Tibial nerve (tissue), 4 donors: ENCODE data around the gene SMAD5.

Experiments
- EP300 ChIP-seq, 2 donors: sonication (generic); formaldehyde crosslinking; IDR thresholded peaks; one replicate each; pipeline ENCODE4 v1.6.1; 2017; ENCODE audit warnings: antibody characterized with exemption in 2 of 2, mild to moderate bottlenecking in 1 of 2
- POLR2A ChIP-seq, 2 donors: fragments of 450-650 bp; IDR thresholded peaks; one replicate each; pipeline ENCODE4 v1.6.1; 2017; ENCODE audit warnings: antibody characterized with exemption in 2 of 2, mild to moderate bottlenecking in 2 of 2, moderate library complexity in 2 of 2
- TF ChIP-seq, protein P1 (sequence below), 5 experiments: fragments of 200-600 bp in 3 of 5; fragments of 450-650 bp in 2 of 5; sonication (generic) in 3 of 5; IDR thresholded peaks; one replicate each; pipeline ENCODE4 v1.5.1; 2016 to 2019; ENCODE audit warnings: antibody characterized with exemption in 5 of 5, mild to moderate bottlenecking in 3 of 5, moderate library complexity in 2 of 5

DNA sequence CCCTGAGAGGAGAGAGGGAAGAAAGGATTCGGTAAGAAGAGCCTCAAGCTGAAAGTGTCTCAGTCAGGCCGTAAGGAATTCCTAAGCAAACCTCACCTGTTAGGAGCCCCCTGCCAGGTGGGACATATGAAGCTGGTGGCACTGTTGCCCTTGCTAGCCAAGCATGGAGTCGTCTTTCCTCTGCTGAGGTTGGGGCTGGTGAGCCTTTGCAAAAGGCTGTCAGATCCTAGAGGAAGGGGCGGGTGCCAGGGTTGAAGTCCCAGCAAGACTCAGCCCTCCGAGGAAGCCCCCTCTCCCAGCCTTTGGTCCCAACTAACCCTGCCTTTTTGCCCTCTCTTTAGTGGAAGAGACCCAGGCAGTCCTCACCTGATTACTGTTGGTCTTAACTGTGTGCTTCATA is 65.8 kb downstream of the SMAD5 start:
- TF ChIP-seq, protein P1, sequence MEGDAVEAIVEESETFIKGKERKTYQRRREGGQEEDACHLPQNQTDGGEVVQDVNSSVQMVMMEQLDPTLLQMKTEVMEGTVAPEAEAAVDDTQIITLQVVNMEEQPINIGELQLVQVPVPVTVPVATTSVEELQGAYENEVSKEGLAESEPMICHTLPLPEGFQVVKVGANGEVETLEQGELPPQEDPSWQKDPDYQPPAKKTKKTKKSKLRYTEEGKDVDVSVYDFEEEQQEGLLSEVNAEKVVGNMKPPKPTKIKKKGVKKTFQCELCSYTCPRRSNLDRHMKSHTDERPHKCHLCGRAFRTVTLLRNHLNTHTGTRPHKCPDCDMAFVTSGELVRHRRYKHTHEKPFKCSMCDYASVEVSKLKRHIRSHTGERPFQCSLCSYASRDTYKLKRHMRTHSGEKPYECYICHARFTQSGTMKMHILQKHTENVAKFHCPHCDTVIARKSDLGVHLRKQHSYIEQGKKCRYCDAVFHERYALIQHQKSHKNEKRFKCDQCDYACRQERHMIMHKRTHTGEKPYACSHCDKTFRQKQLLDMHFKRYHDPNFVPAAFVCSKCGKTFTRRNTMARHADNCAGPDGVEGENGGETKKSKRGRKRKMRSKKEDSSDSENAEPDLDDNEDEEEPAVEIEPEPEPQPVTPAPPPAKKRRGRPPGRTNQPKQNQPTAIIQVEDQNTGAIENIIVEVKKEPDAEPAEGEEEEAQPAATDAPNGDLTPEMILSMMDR (IDR thresholded peaks at IDR 0.05), result no peak
- TF ChIP-seq POLR2A (IDR thresholded peaks at IDR 0.05), result no peak
- no peak for TF ChIP-seq EP300 (IDR thresholded peaks at IDR 0.05)
